Loucy (cell line): Measurements from ENCODE around the gene ACAD9.
A peak's percentile ranks its signal among the peaks of the same experiment; 100 is the strongest.

ENCODE experiments used
- H2AFZ ChIP-seq: fragments of 200-600 bp; sonication (generic); 2 replicates; pipeline ENCODE4 v1.6.0; 2016; ENCODE audit warnings: antibody characterized with exemption, mild to moderate bottlenecking, low read length, moderate library complexity
- H3F3A ChIP-seq: fragments of 200-600 bp; 2 replicates; pipeline ENCODE4 v1.6.0; 2016; ENCODE audit warnings: antibody characterized with exemption, low read depth, mild to moderate bottlenecking
- H3K27me3 ChIP-seq: fragments of 200-600 bp; sonication (generic); 2 replicates; pipeline ENCODE4 v1.6.1; 2014; ENCODE audit warnings: low read length, mild to moderate bottlenecking; ENCODE audit not compliant: insufficient read depth, poor library complexity, severe bottlenecking
- H3K36me3 ChIP-seq: fragments of 200-600 bp; sonication (generic); 2 replicates; pipeline ENCODE4 v1.6.1; 2016; ENCODE audit warnings: low read length; ENCODE audit not compliant: insufficient read depth
- H3K4me1 ChIP-seq: fragments of 200-600 bp; sonication (generic); 2 replicates; pipeline ENCODE4 v1.5.1; 2014; ENCODE audit warnings: low read length, mild to moderate bottlenecking; ENCODE audit not compliant: insufficient read depth, poor library complexity, severe bottlenecking
- H3K4me2 ChIP-seq: fragments of 200-600 bp; sonication (generic); 2 replicates; pipeline ENCODE4 v1.6.0; 2014; ENCODE audit warnings: antibody characterized with exemption, low read length, low read depth, mild to moderate bottlenecking; ENCODE audit not compliant: poor library complexity, severe bottlenecking
- H3K4me3 ChIP-seq: fragments of 200-600 bp; sonication (generic); 2 replicates; pipeline ENCODE4 v1.5.1; 2014; ENCODE audit warnings: low read length, mild to moderate bottlenecking, mixed read lengths; ENCODE audit not compliant: poor library complexity, severe bottlenecking
- H3K79me2 ChIP-seq: fragments of 200-600 bp; sonication (generic); 2 replicates; pipeline ENCODE4 v1.6.1; 2014; ENCODE audit warnings: low read length; ENCODE audit not compliant: insufficient read depth
- H3K9ac ChIP-seq: fragments of 200-600 bp; sonication (generic); 2 replicates; pipeline ENCODE4 v1.6.0; 2014; ENCODE audit warnings: mild to moderate bottlenecking, low read depth, low read length, moderate library complexity; ENCODE audit not compliant: poor library complexity, severe bottlenecking
- H3K9me2 ChIP-seq: fragments of 200-600 bp; sonication (generic); replicated peaks from 2 replicates; pipeline ENCODE4 v1.6.1; 2016; ENCODE audit warnings: low read depth, low read length, mixed read lengths
- H3K9me3 ChIP-seq: fragments of 200-600 bp; sonication (generic); 2 replicates; pipeline ENCODE4 v1.6.1; 2014; ENCODE audit warnings: mild to moderate bottlenecking, antibody characterized with exemption, low read length, low read depth; ENCODE audit not compliant: insufficient read depth
- H4K20me1 ChIP-seq: fragments of 200-600 bp; sonication (generic); 2 replicates; pipeline ENCODE4 v1.6.0; 2014; ENCODE audit warnings: antibody characterized with exemption, low read length, mild to moderate bottlenecking; ENCODE audit not compliant: insufficient read depth, poor library complexity, severe bottlenecking
- CTCF ChIP-seq: fragments of 200-600 bp; sonication (generic); conservative IDR thresholded peaks from 2 replicates; pipeline ENCODE4 v1.5.1; 2014; ENCODE audit warnings: mild to moderate bottlenecking, antibody characterized with exemption, low read length
- EZH2phosphoT487 ChIP-seq: fragments of 200-600 bp; IDR thresholded peaks from 2 replicates; pipeline ENCODE4 v1.6.1; 2018; ENCODE audit warnings: antibody characterized with exemption, mild to moderate bottlenecking, moderate library complexity, borderline replicate concordance

Gene ACAD9

GRCh38 chr3:128911911-128912310 is 32.5 kb downstream of the ACAD9 start:
- Histone ChIP-seq H4K20me1 (no peaks in the 10 kb centered on the region), H3K4me1 (no peaks in the 10 kb centered on the region), H2AFZ (no peak overlapping the region), H3F3A (no peaks in the 10 kb centered on the region), H3K9ac (no peak overlapping the region), H3K9me3 (no peaks in the 10 kb centered on the region), H3K36me3 (peaks cover 75% of the 10 kb centered on the region; the same call in 1 of the 2 replicates), H3K9me2 (no peaks in the 10 kb centered on the region), H3K4me2 (no peak overlapping the region), H3K79me2 (no peaks in the 10 kb centered on the region), H3K4me3 (no peak overlapping the region), H3K27me3 (no peaks in the 10 kb centered on the region)
- TF ChIP-seq CTCF (no peak), EZH2phosphoT487 (no peak)

GRCh38 chr3:128914966-128915645 is 35.7 kb downstream of the ACAD9 start:
- no peaks in the 10 kb centered on the region for H3K27me3 ChIP-seq
- H4K20me1 ChIP-seq, result no peaks in the 10 kb centered on the region
- H3K9me3 ChIP-seq, result no peaks in the 10 kb centered on the region
- H3K9ac ChIP-seq, result no peak overlapping the region
- no peak overlapping the region for H3K4me3 ChIP-seq
- H3K4me1 ChIP-seq, result no peaks in the 10 kb centered on the region
- no peaks in the 10 kb centered on the region for H3K9me2 ChIP-seq
- H3K4me2 ChIP-seq, result no peak overlapping the region
- no peak overlapping the region for H2AFZ ChIP-seq
- peaks cover 50% of the 10 kb centered on the region; the same call in 1 of the 2 replicates for H3K36me3 ChIP-seq
- no peaks in the 10 kb centered on the region for H3F3A ChIP-seq
- no peaks in the 10 kb centered on the region for H3K79me2 ChIP-seq
- TF ChIP-seq CTCF (no peak), EZH2phosphoT487 (no peak)

GRCh38 chr3:128917291-128917690 is 37.9 kb downstream of the ACAD9 start:
- Histone ChIP-seq H3K9ac (no peak overlapping the region), H3K79me2 (no peaks in the 10 kb centered on the region), H3K27me3 (no peaks in the 10 kb centered on the region), H3F3A (no peaks in the 10 kb centered on the region), H3K36me3 (peaks cover 34% of the 10 kb centered on the region; the same call in 1 of the 2 replicates), H3K9me2 (no peaks in the 10 kb centered on the region), H3K4me1 (peaks cover 2% of the 10 kb centered on the region), H4K20me1 (no peaks in the 10 kb centered on the region), H3K9me3 (peaks cover 5% of the 10 kb centered on the region; the same call in 1 of the 2 replicates), H2AFZ (no peak overlapping the region), H3K4me2 (no peak overlapping the region), H3K4me3 (no peak overlapping the region)
- TF ChIP-seq CTCF (peak; percentile 38; the same call in 1 of the 2 replicates), EZH2phosphoT487 (no peak)
